Stimulated activated CD8-positive, alpha-beta memory T cell treated with anti-CD3 and anti-CD28 coated beads, Interleukin-4, amount 100 ng/mL, for 24 hours (primary cell): Measurements from ENCODE around the gene PGAP2.
A peak's percentile ranks its signal among the peaks of the same experiment; 100 is the strongest.
"Not testable (repeated sequence)": the region's sequence is repeated elsewhere in the genome, so short reads cannot be mapped to it uniquely, and the experiment has no call there.

Experiments
- DNase-seq: peaks from one replicate; pipeline ENCODE4 v3.0.0-alpha.2; 2020; ENCODE audit warnings: low read depth

The PGAP2 gene

GRCh38 chr11:3854977-3855807, 46.8 kb downstream of the PGAP2 start, which contains the start of gene STIM1:
STIM1 (plus strand) TSS chr11:3855664; CDS start chr11:3856271, 607 bp downstream.
- peak; percentile 97 for DNase-seq

GRCh38 chr11:3855808-3856491, 47.6 kb downstream of the PGAP2 start:
- no peak for DNase-seq

GRCh38 chr11:3856856-3857553, 48.6 kb downstream of the PGAP2 start:
- no peak for DNase-seq

GRCh38 chr11:3857628-3858027, 49.3 kb downstream of the PGAP2 start:
- no peak for DNase-seq

GRCh38 chr11:3859373-3859881, 51.1 kb downstream of the PGAP2 start:
- DNase-seq, result no peak

- no peak for DNase-seq
Observed at GRCh38 chr11:3860375-3860774, 52.0 kb downstream of the PGAP2 start.

- not testable (repeated sequence) for DNase-seq
Observed at GRCh38 chr11:3860898-3861393, 52.6 kb downstream of the PGAP2 start.

DNA sequence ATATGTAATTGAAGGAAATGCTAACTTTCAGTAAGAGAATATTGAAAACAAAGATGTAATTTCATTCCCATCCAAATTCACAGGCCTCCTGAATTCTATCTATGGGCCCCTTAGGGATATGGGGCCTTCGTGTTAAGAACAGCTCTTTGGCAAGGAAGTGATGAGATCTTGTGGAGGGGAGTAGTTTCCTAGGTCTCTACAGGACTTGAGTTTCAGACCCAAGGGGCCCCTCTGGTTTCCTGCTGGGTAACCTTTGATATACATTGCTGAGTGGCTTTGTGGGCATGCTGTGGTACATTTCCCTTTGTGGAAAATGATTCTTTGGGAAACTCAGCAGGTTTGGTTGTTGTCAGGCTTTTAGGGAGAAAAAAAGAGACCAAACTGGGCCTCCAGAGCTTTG, 53.3 kb downstream of the PGAP2 start:
- no peak for DNase-seq

DNA sequence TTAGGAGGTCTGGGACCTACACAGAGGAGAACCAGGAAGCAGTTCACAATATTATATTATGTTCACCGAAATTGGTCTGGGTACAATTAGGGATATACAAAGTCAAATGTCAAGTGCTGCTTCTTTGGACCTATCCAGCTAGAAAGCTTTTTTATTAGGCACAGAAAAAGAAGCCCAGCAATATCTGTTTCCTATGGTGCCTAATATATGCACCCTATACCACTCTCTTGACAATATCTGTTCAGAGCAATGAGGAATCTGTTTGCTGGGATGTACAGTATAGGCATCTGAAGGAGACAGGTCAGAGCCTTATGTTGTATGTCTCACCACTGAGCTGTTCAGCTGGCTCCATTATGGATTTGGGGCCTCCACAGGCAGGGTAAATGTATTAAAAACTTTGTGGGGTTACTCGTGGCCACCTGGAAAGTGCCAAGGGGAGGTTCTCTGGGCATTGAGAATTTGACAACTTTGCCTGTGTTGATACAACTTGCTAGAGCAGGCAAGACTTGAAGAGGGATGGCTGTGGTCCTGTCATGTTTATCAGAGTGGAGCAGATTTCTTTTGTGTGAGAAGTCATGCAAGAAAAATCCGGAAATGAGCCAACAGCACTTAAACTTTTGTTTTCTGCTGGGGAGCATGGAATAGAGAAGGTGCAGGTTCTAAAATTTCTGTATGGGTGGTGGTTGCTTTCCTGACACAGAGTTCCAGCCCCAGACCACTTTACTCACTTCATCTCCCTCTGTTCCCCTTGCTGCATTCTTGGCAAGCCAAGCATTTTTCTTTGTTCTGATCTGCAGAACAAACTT, 57.2 kb downstream of the PGAP2 start:
- no peak for DNase-seq

DNA sequence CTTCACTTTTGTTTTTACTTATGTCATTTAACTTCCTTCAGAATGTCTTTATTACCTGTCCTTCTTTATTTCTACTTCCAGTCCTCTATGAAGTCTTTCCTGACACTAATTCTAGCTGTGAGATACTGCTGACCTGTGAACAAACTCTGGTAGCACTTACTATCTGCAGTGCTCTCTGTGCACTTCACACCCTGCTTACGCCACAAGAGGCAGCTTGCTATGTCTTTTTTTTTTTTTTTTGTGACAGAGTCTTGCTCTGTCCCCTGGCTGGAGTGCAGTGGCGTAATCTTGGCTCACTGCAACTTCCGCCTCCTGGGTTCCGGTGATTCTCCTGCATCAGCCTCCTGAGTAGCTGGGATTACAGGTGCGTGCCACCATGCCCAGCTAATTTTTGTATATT, 57.8 kb downstream of the PGAP2 start:
- no peak for DNase-seq

- no peak for DNase-seq
Observed at GRCh38 chr11:3866836-3867208, 58.5 kb downstream of the PGAP2 start.

- no peak for DNase-seq
Observed at GRCh38 chr11:3867209-3868091, 59.1 kb downstream of the PGAP2 start.

DNA sequence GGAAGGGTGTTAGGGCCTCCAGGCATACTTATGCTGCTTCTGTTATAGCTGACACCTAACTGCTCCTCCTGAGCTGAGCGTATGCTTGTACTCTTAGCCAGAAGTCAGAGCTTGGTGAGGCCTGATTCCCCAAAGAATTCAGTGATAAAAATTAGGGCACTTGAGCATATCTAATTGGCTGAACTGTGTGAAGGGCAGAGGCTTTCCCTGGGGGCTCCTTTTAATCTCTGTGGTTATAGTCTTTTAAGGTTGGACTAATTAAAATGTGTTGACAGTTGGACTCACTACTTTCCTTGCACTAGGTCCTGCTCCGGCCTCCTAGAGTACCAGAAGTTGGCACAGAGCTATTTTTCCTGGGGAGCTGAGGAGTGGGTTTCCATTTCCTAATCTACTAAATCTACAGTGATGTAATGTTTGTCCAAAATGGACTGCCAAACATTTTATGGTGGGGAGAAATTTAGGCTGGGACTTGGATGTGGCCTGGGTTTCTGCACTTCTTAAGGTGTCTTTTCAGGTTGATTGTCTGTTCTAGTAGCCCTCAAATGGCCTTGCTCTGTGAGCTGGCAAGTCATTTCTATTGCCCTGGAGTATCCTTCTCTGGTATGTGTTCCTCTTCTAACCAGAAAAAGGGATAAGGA, 65.5 kb downstream of the PGAP2 start:
- DNase-seq, result no peak
